Measurements from ENCODE around the gene PROZ.
"Not testable (repeated sequence)": the region's sequence is repeated elsewhere in the genome, so short reads cannot be mapped to it uniquely, and the experiment has no call there.

PROZ gene, protein sequence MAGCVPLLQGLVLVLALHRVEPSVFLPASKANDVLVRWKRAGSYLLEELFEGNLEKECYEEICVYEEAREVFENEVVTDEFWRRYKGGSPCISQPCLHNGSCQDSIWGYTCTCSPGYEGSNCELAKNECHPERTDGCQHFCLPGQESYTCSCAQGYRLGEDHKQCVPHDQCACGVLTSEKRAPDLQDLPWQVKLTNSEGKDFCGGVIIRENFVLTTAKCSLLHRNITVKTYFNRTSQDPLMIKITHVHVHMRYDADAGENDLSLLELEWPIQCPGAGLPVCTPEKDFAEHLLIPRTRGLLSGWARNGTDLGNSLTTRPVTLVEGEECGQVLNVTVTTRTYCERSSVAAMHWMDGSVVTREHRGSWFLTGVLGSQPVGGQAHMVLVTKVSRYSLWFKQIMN

DNA sequence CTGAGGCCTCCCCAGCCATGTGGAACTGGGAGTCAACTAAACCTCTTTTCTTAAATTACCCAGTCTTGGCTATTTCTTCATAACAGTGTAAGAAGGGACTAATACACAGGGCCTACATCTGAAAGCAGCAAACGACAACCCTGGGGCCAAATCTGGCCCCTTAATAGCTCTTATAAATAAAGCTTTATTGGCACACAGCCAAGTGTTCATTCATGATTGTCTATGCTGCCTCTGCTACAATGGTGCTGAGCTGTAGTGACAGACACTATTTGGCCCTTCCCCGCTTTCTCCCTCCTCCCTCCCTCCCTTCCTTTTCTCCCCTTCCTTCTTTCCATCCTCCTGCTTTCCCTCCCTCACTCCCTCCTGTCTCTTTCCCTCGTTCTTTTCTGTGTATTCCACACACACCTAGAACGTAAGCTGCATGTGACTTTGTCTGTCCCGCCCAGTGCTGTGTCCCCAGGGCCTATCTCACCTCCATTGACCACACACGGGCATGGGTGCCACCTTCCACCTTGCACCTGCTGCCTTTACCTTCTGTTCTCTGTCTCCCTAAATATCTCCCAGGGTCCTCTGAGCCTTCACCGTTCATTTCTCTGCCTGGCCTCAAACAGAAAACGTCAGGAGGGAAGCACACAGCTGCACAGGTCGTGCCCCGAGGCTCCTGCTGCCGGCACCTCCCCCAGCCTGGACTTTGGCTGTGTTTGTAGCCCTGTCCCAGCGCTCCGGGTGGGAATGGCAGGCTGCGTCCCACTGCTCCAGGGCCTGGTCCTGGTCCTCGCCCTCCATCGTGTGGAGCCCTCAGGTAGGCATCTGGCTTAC is at the start of gene PROZ:
TSS of gene PROZ (plus strand) at position 720 of the 819 bp plus-strand sequence. CDS start at position 733, 13 bp downstream.
- DNase-seq = no peak

DNA sequence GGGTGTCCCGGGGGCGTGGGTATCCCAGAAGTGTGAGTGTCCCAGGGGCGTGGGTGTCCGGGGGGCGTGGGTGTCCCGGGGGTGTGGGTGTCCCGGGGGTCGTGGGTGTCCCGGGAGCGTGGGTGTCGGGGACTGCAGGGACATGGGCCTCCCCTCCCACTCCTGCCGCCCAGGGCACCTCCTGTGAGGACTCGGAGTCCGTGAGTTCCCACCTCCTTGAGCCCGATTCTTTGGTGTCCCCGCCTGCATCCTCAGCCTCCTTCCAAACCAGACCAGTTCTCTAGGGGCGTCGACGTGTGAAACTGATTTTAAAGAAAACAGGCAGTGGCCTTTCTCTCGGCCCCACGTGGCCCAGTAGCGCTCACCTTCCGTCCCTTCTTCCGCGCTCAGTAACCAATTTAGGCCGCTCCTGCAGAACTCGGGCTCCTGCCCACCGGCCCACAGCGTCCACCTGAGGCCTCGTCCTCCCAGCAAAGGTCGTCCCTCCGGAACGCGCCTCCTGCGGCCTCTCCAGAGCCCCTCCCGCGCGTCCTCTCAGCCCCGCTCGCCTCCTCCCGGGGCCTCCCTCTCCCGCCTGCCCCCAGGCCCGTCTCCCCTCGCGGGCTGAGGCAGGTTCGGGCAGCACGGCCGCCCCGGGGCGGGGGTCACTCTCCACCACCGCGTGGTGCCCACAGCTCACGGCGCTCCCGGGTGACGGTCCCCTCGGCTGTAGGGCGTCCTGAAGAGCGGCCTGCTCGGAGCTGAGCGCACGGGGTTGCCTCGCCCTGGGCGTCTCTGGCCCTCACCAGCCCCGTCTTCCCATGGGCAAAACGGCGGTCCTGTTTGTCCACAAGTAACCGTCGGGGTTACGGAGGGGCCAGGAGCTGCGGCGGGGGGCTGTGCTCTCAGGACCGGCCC is 49.0 kb upstream of the PROZ start:
- no peak for DNase-seq

DNA sequence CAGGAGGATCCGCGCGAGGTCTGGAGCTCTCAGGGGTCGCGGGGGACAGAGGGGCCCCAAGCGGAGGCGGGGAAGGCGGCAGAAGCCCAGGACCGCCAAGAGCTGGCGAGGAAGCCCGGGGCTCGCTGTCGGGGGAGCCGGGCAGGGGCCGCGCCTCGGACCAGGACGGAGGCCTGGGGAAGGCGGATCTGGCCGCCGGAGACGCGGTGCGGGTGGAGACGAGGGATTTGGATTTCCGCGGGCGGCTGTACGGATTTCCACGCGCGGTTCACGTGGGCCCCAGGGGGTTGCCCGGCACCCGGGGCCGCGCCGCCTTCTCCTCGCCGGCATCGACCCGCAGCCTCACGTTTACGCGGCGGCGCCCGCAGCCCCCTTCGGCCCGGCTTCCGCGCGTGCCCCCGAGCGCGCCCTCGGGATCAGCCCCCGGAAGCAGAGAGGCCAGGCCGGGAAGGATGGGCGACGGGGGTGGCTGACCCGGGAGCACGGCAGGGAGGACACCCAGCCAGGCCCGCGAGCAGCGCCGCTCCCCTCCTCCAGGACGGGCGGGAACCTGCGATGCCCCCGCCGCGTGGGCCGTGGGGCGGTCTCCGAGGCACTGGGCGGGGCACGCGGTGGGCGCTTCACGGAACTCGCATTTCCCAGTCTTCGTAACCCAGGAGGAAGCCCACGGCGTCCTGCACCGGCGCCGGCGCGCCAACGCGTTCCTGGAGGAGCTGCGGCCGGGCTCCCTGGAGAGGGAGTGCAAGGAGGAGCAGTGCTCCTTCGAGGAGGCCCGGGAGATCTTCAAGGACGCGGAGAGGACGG is 48.2 kb upstream of the PROZ start:
- no peak for DNase-seq

DNA sequence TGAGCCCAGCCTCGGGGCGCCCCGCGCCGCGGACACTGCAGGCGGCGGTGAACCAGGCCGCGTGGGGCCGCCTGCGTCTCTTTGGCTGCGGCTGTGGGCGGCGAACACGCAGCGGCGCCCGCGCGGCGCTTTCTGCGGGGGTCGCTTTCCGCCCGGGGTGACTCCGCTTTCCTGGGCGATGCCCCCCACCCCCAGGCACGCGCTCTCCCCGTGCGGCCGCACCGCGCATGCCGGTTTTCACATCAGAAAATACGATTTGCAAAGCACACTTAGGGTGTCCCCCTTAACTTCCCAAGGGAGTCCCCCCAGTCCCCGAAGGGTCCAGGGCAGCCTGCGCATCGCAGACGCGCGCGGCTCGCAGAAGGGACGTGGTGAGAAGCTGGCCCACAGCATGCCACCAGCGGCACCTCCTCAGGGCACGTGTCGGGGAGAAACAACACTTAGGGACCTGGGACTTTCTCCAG is 47.6 kb upstream of the PROZ start:
- DNase-seq = no peak

DNA sequence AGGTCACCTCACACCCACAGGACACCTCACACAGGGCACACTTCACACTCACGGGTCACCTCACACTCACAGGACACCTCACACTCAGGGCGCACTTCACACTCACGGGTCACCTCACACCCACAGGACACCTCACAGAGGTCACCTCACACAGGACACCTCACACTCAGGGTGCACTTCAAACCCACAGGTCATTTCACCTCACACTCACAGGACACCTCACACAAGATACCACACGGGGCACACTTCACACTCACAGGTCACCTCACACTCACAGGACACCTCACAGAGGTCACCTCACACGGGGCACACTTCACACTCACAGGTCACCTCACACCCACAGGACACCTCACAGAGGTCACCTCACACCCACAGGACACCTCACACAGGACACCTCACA is 46.6 kb upstream of the PROZ start:
- not testable (repeated sequence) for DNase-seq

DNA sequence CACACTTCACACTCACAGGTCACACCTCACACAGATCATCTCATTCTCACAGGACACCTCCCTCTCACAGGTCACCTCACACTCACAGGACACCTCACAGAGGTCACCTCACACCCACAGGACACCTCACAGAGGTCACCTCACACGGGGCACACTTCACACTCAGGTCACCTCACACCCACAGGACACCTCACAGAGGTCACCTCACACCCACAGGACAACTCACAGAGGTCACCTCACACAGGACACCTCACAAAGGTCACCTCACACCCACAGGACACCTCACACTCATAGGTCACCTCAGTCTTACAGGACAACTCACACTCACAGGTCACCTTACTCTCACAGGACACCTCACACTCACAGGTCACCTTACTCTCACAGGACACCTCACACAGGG is 46.0 kb upstream of the PROZ start:
- DNase-seq = not testable (repeated sequence)

DNA sequence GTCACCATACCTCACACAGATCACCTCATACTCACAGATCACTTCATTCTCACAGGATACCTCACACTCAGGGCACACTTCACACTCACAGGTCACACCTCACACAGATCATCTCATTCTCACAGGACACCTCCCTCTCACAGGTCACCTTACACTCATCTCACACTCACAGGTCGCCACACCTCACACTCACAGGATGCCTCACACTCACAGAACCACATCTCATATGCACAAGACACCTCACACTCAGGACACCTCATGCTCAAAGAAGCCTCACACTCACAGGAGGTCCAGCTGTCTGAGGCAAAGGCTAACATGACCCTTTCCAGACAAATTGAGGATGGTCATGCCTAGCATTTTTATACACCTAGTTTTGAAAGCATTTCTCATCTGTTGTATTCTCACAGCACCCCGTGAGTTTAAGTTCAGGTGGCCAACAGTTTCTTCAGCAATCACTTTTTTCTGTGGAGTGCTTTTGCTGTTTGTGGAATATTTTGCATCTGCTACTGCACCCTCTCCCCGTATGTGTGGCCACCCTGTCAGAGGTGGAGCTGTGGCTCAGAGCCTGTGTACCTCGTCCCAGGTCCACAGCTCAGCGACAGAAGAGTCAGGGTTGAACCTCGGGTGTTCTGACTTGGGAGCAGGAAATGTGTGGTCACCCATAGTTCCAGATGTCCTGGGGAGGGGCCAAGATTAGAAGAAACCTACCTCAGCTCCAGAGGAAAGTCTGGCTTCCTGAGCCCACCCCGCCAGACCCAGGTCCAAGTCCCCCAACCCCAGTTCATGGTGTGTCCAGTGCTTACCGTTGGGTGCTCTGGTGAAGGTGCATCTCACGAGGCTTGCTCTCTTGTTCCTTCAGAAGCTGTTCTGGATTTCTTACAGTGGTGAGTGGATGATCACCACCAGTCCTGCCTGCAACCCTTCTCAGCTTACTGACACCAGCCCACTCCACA is 45.3 kb upstream of the PROZ start:
- DNase-seq = no peak

DNA sequence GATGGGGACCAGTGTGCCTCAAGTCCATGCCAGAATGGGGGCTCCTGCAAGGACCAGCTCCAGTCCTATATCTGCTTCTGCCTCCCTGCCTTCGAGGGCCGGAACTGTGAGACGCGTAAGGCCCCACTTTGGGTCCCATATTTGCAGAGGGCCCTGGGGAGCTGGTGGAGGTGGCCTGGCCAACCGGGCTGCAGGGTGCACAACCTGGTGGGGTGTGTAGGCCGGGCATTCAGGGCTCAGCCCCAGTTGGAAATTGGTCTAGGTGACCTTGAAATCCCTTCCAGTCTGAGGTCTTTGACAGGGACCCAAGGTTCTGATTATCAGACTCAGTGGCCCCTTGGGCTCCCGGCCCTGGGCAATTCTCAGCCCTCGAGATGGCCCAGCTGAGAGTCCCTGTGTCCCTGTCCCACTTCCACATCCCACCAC is 44.6 kb upstream of the PROZ start:
- no peak for DNase-seq

DNA sequence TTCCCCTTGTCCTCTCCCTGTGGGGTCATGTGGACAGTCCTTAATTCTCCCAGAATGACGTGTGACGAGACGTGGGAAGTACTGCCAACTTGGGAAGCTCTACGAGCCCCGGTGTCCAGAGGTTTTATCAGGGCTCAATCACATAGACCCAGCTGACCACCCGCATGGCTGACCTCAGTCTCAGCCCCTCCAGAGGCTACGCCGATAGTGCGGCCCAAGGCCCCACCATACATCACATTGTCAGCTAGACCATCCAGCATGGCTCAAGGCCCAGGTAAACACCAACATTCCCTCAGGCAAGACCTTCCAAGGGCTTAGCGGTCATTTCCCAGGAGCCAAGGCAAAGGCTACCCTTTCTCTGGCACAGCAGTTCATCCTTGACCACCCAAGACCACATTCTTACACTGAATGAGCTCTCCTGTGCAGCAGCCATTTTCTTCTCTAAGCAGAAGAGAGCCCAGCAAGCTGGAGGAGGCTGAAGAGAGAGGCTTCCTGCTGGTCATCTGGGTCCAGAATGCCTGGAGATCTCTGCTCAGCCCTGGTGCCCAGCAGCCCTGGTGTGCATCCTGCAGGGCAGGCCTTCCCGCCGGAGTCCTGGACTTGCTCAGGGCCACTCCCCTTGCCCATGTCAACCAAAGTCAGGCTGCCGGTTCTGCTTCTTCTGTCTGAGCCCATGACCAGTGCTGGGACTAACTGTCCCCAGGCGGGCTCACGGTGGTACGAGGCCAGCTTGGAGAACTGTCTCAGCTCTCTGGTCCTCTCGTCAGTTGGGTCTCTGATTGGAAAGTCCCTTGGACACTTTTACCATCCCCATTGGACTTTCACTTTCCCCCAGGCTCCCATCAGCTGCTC is 43.7 kb upstream of the PROZ start:
- DNase-seq = no peak

DNA sequence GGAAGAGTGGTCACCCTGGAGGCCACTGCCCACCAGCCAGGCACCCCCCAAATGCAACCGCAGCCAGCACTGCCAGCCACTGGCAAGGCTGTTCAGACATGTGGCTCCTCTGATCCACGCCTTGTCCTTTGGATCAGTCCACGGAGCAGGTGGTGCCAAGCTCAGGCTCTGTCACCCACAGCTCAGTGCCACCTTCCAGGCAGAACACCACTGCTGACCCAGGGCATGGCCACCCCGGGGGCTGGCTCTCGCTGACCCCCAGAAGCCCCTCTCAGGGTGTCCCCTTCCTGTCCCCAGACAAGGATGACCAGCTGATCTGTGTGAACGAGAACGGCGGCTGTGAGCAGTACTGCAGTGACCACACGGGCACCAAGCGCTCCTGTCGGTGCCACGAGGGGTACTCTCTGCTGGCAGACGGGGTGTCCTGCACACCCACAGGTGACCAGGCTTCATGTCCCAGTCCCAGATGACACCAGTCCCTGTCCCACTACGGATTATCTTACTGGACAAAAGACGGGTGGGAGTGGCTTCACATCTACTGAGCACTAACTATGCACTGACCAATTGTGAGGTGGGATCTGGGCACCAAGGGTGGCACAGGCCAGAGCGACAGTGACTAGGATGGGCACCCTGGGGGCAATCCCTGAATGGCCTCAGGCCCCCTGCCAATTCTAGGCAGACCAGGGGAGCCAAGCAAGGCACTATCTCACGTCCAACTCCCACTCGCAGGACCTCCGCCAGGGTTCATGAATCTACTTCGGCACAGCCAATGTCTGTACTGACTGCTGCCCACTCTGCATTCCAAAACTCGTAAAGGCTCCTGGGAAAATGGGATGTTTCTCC is 42.9 kb upstream of the PROZ start:
- DNase-seq = no peak

DNA sequence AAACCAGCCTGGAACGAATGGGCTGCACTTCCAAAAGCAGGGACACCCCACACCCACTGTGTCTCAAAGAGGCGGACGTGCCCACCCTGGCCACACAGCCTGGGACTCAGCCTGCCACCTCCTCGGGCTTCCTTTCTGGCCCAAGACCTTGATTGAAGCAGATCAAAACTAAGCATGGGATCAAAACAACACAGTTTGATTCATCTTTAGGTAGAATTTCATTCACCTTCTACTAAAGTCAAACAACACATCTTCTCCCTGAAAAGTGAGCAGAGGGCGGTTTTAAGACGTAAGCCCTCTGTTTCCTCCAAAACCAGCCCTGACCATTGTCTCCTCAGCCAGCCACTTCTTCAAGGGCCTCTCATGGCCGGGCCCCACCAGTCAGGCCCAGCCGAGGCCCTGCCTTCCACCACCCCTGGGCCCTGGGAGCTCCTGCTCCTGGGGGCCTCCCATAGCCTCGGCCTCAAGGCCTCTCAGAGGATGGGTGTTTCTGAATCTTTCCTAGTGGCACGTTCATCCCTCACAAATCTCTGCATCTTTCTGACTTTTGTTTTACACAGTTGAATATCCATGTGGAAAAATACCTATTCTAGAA is 42.1 kb upstream of the PROZ start:
- DNase-seq = no peak

DNA sequence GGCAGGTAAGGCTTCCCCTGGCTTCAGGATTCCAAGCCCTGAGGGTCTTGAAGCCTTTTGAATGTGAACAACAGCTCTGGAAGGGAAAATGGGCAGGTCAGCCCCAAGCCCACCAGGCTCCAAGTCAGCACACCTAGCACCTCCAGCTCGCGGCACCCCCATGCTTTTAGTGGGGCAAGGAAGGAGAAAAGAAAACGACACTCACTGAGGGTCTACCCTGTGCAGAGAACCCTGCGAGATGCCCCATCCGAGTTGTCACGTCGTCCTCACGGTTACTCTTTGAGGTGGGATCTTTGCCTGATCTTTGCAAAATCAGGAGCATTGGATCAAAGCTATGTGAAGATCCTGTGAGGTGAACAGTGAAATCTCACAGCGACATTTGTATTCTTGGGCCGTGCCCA is 41.6 kb upstream of the PROZ start:
- no peak for DNase-seq

DNA sequence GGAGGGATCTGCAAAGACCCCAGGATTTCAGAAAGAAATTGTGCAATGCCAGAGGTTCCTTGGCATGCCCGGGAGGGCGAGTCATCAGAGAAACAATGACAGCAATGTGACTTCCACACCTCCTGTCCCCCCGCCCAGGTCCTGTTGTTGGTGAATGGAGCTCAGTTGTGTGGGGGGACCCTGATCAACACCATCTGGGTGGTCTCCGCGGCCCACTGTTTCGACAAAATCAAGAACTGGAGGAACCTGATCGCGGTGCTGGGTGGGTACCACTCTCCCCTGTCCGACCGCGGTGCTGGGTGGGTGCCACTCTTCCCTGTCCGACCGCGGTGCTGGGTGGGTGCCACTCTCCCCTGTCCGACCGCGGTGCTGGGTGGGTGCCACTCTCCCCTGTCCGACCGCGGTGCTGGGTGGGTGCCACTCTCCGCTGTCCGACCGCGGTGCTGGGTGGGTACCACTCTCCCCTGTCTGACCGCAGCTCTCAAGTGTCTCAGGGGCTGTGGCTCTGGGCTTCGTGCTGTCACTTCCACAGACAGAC is 41.0 kb upstream of the PROZ start:
- DNase-seq = no peak

DNA sequence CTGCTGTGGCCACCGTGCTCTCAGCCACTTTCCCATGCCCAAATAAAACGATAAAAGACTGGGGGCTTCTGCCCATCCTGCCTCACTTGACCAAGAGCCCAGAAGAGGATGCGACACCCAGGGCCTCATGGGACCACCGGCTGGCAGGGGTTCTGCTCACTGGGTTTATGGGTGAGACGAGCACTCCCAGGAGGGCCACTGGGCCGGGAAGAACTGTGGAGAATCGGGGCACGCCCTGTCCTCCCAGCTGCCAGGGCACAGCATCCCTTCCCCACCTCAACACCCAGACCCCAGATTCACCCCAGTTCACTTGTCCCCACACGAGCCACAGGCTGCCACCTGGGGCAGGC is 40.6 kb upstream of the PROZ start:
- no peak for DNase-seq

DNA sequence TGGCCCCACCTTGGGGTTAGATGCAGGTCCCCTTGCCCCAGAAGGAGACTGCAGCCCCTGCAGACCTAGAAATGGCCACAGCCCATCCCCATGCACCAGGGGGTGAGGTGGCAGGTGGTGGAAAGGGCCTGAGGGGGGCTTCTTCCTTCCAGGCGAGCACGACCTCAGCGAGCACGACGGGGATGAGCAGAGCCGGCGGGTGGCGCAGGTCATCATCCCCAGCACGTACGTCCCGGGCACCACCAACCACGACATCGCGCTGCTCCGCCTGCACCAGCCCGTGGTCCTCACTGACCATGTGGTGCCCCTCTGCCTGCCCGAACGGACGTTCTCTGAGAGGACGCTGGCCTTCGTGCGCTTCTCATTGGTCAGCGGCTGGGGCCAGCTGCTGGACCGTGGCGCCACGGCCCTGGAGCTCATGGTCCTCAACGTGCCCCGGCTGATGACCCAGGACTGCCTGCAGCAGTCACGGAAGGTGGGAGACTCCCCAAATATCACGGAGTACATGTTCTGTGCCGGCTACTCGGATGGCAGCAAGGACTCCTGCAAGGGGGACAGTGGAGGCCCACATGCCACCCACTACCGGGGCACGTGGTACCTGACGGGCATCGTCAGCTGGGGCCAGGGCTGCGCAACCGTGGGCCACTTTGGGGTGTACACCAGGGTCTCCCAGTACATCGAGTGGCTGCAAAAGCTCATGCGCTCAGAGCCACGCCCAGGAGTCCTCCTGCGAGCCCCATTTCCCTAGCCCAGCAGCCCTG is 40.0 kb upstream of the PROZ start:
- no peak for DNase-seq

DNA sequence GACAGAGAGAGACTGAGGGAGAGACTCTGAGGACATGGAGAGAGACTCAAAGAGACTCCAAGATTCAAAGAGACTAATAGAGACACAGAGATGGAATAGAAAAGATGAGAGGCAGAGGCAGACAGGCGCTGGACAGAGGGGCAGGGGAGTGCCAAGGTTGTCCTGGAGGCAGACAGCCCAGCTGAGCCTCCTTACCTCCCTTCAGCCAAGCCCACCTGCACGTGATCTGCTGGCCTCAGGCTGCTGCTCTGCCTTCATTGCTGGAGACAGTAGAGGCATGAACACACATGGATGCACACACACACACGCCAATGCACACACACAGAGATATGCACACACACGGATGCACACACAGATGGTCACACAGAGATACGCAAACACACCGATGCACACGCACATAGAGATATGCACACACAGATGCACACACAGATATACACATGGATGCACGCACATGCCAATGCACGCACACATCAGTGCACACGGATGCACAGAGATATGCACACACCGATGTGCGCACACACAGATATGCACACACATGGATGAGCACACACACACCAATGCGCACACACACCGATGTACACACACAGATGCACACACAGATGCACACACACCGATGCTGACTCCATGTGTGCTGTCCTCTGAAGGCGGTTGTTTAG is 39.2 kb upstream of the PROZ start:
- no peak for DNase-seq

DNA sequence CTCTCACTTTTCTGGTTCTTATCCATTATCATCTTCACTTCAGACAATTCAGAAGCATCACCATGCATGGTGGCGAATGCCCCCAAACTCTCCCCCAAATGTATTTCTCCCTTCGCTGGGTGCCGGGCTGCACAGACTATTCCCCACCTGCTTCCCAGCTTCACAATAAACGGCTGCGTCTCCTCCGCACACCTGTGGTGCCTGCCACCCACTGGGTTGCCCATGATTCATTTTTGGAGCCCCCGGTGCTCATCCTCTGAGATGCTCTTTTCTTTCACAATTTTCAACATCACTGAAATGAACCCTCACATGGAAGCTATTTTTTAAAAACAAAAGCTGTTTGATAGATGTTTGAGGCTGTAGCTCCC is 38.6 kb upstream of the PROZ start:
- DNase-seq = no peak
